ENCODE results near the gene LRRC23.
A peak's percentile ranks its signal among the peaks of the same experiment; 100 is the strongest.

DNA sequence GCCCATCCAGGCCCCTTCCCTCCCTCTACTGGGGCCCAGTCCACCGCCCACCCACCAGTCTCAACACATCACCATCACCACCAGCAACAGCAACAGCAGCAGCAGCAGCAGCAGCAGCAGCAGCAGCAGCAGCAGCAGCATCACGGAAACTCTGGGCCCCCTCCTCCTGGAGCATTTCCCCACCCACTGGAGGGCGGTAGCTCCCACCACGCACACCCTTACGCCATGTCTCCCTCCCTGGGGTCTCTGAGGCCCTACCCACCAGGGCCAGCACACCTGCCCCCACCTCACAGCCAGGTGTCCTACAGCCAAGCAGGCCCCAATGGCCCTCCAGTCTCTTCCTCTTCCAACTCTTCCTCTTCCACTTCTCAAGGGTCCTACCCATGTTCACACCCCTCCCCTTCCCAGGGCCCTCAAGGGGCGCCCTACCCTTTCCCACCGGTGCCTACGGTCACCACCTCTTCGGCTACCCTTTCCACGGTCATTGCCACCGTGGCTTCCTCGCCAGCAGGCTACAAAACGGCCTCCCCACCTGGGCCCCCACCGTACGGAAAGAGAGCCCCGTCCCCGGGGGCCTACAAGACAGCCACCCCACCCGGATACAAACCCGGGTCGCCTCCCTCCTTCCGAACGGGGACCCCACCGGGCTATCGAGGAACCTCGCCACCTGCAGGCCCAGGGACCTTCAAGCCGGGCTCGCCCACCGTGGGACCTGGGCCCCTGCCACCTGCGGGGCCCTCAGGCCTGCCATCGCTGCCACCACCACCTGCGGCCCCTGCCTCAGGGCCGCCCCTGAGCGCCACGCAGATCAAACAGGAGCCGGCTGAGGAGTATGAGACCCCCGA lies 32.2 kb downstream of the LRRC23 start:
- TF ChIP-seq TAF1 (IDR thresholded peaks at IDR 0.05; ENCODE audit: low read depth, low read length) (no peak), POLR2A (IDR thresholded peaks at IDR 0.05; ENCODE audit: low read depth, low read length) (no peak; the same call in 1 of the 2 replicates), POLR2AphosphoS5 (IDR thresholded peaks at IDR 0.05; ENCODE audit: low read depth, low read length) (peak; percentile 84), SPI1 (IDR thresholded peaks at IDR 0.05; ENCODE audit: low read depth, low read length) (no peak), POU2F2 (IDR thresholded peaks at IDR 0.05; ENCODE audit: low read depth, low read length) (no peak), PAX5 (IDR thresholded peaks at IDR 0.05; ENCODE audit: insufficient read depth, low read length, severe bottlenecking) (no peak)
